H1 (cell line): ENCODE data around the gene BAAT. TPM values are rescaled to one million over a fixed set of nuclear protein-coding genes. Genes with fewer than 3 reads are reported as not detected.

Experiments used
- CTCF ChIA-PET: fragments of 300-600 bp; sonication (Branson Sonifier 250); formaldehyde crosslinking; loops from one replicate; lab custom pipeline; 2021; ENCODE audit not compliant: partially characterized antibody; lab: Charles Lee
- POLR2A ChIA-PET: fragments of 300-600 bp; sonication (Branson Sonifier 250); formaldehyde crosslinking; loops from one replicate; lab custom pipeline; 2021; ENCODE audit warnings: inconsistent platforms; ENCODE audit not compliant: partially characterized antibody; lab: Charles Lee
- DNase-seq, 2 experiments: peaks; one replicate each; pipeline versions ENCODE4 v3.0.0 to v3.0.0-alpha.2; 2010 to 2022; ENCODE audit warnings: low spot score in 2 of 2, low read depth in 1 of 2, mixed read lengths in 1 of 2
- FAIRE-seq: peaks from 2 replicates; lab custom pipeline; 2011; peaks lifted over from hg19 to GRCh38; lab: Jason Lieb, UNC
- H2AFZ ChIP-seq: 2 replicates; pipeline ENCODE4 v1.8.1; 2012; ENCODE audit warnings: low read length, inconsistent platforms
- H2AK5ac ChIP-seq: 2 replicates; pipeline ENCODE4 v1.6.1; 2013; ENCODE audit warnings: low read depth, low read length
- H2BK120ac ChIP-seq: replicated peaks from 2 replicates; pipeline ENCODE3; 2013; ENCODE audit warnings: low read depth, low read length, inconsistent platforms
- H2BK12ac ChIP-seq: 2 replicates; pipeline ENCODE4 v1.6.1; 2013; ENCODE audit warnings: low read depth, low read length
- H2BK15ac ChIP-seq: 2 replicates; pipeline ENCODE4 v1.6.1; 2013; ENCODE audit warnings: low read length
- H2BK20ac ChIP-seq: 2 replicates; pipeline ENCODE4 v1.6.1; 2013; ENCODE audit warnings: low read length
- H2BK5ac ChIP-seq: 2 replicates; pipeline ENCODE4 v1.6.1; 2013; ENCODE audit warnings: low read depth, low read length
- H3K14ac ChIP-seq: 2 replicates; pipeline ENCODE4 v1.6.1; 2013; ENCODE audit warnings: inconsistent platforms; ENCODE audit not compliant: insufficient read length
- H3K18ac ChIP-seq: 2 replicates; pipeline ENCODE4 v1.6.1; 2013; ENCODE audit warnings: low read length; ENCODE audit errors: extremely low read depth
- H3K23ac ChIP-seq: 2 replicates; pipeline ENCODE4 v1.6.1; 2013; ENCODE audit warnings: inconsistent platforms; ENCODE audit not compliant: insufficient read length
- H3K23me2 ChIP-seq: 2 replicates; pipeline ENCODE4 v1.6.1; 2013; ENCODE audit warnings: low read depth, low read length
- H3K27ac ChIP-seq: 2 replicates; pipeline ENCODE4 v1.6.1; 2011; ENCODE audit warnings: low read depth, low read length, inconsistent platforms
- H3K27me3 ChIP-seq, 4 experiments: replicated peaks in 1 of 4; 1 replicate in 1 of 4; 2 replicates in 3 of 4; pipeline versions ENCODE4 v1.6.1 to v1.8.1; 2011 to 2013; ENCODE audit warnings: low read length in 3 of 4, mild to moderate bottlenecking in 3 of 4, inconsistent platforms in 2 of 4, mixed read lengths in 2 of 4, moderate library complexity in 1 of 4; ENCODE audit not compliant: control insufficient read depth in 3 of 4, insufficient read depth in 3 of 4; ENCODE audit errors: extremely low read depth in 1 of 4
- H3K36me3 ChIP-seq, 4 experiments: 2 replicates each; pipeline versions ENCODE4 v1.6.1 to v1.8.1; 2011 to 2013; ENCODE audit warnings: mild to moderate bottlenecking in 4 of 4, low read length in 3 of 4, moderate library complexity in 2 of 4, control low read depth in 1 of 4, inconsistent platforms in 1 of 4; ENCODE audit not compliant: insufficient read depth in 4 of 4, control insufficient read depth in 2 of 4
- H3K4ac ChIP-seq: replicated peaks from 2 replicates; pipeline ENCODE3; 2013; ENCODE audit warnings: low read length, low read depth, mixed read lengths, inconsistent platforms; ENCODE audit not compliant: insufficient read length
- H3K4me1 ChIP-seq, 4 experiments: replicated peaks in 1 of 4; 1 replicate in 1 of 4; 2 replicates in 3 of 4; pipeline versions ENCODE4 v1.6.1 to v1.8.1; 2011 to 2013; ENCODE audit warnings: low read length in 3 of 4, inconsistent platforms in 2 of 4, mixed read lengths in 1 of 4; ENCODE audit not compliant: insufficient read depth in 4 of 4, control insufficient read depth in 3 of 4
- H3K4me2 ChIP-seq, 2 experiments: 2 replicates each; pipeline versions ENCODE4 v1.6.1 to v1.8.1; 2011 to 2013; ENCODE audit warnings: low read depth in 2 of 2, low read length in 2 of 2, control low read depth in 1 of 2, inconsistent platforms in 1 of 2, mild to moderate bottlenecking in 1 of 2; ENCODE audit not compliant: insufficient read depth in 1 of 2
- H3K4me3 ChIP-seq, 4 experiments: fragments of 200-600, 300-600 bp in 1 of 4; sonication (generic), shearing (Covaris generic), sonication (Bioruptor Twin) in 1 of 4; 2 replicates each; pipeline versions ENCODE4 v1.5.1 to v1.8.1; 2011 to 2016; ENCODE audit warnings: low read length in 4 of 4, low read depth in 3 of 4, control low read depth in 2 of 4, inconsistent platforms in 2 of 4, mild to moderate bottlenecking in 2 of 4, mixed read lengths in 1 of 4, moderate library complexity in 1 of 4; ENCODE audit not compliant: insufficient read depth in 2 of 4; ENCODE audit errors: extremely low read depth in 1 of 4
- H3K56ac ChIP-seq: replicated peaks from 2 replicates; pipeline ENCODE3; 2013; ENCODE audit warnings: low read depth, mild to moderate bottlenecking, mixed read lengths, low read length, inconsistent platforms; ENCODE audit not compliant: insufficient read length
- H3K79me1 ChIP-seq: 2 replicates; pipeline ENCODE4 v1.6.1; 2013; ENCODE audit warnings: low read depth, low read length, control low read depth
- H3K79me2 ChIP-seq, 2 experiments: 2 replicates each; pipeline versions ENCODE4 v1.6.1 to v1.8.1; 2012 to 2013; ENCODE audit warnings: low read length in 2 of 2, mild to moderate bottlenecking in 2 of 2, inconsistent platforms in 1 of 2; ENCODE audit not compliant: insufficient read depth in 2 of 2, control insufficient read depth in 1 of 2
- H3K9ac ChIP-seq, 4 experiments: replicated peaks in 1 of 4; 1 replicate in 1 of 4; 2 replicates in 3 of 4; pipeline versions ENCODE4 v1.6.1 to v1.8.1; 2011 to 2013; ENCODE audit warnings: low read depth in 3 of 4, low read length in 3 of 4, control low read depth in 2 of 4, mild to moderate bottlenecking in 2 of 4, moderate library complexity in 2 of 4, inconsistent platforms in 1 of 4; ENCODE audit errors: extremely low read depth in 1 of 4
- H3K9me3 ChIP-seq, 2 experiments: 2 replicates each; pipeline versions ENCODE4 v1.6.1 to v1.8.1; 2012 to 2013; ENCODE audit warnings: mild to moderate bottlenecking in 2 of 2, moderate library complexity in 2 of 2, control low read depth in 1 of 2, inconsistent platforms in 1 of 2, low read depth in 1 of 2, low read length in 1 of 2, mixed read lengths in 1 of 2; ENCODE audit not compliant: insufficient read depth in 2 of 2
- H4K20me1 ChIP-seq, 2 experiments: replicated peaks in 1 of 2; 2 replicates each; pipeline versions ENCODE3 to v1.8.1; 2011 to 2013; ENCODE audit warnings: inconsistent platforms in 2 of 2, low read length in 2 of 2, mild to moderate bottlenecking in 1 of 2; ENCODE audit not compliant: insufficient read depth in 2 of 2, control insufficient read depth in 1 of 2
- H4K5ac ChIP-seq: 2 replicates; pipeline ENCODE4 v1.6.1; 2013; ENCODE audit warnings: low read length, low read depth, mixed read lengths, inconsistent platforms; ENCODE audit not compliant: insufficient read length
- H4K8ac ChIP-seq: 2 replicates; pipeline ENCODE4 v1.8.0; 2013; ENCODE audit warnings: mild to moderate bottlenecking, moderate library complexity, low read length, inconsistent platforms; ENCODE audit not compliant: insufficient read depth; ENCODE audit errors: extremely low read depth
- H4K91ac ChIP-seq: replicated peaks from 2 replicates; pipeline ENCODE3; 2013; ENCODE audit warnings: low read length, mixed read lengths, inconsistent platforms; ENCODE audit not compliant: insufficient read length
- SIX5 ChIP-seq: IDR thresholded peaks from 2 replicates; pipeline ENCODE4 v1.6.1; 2011; ENCODE audit warnings: mild to moderate bottlenecking, low read depth, low read length
- WGBS, 2 experiments: shearing (Covaris generic) in 1 of 2; methylation state at CpG; one replicate each; pipeline versions ENCODE4 v1.1.6 to v1.1.7; 2013 to 2015; ENCODE audit warnings: low lambda C conversion rate in 2 of 2, mixed read lengths in 2 of 2, inconsistent platforms in 1 of 2, low coverage in 1 of 2, missing lambda C conversion rate in 1 of 2; ENCODE audit not compliant: insufficient replicate concordance in 2 of 2, insufficient coverage in 1 of 2, insufficient read length in 1 of 2; ENCODE audit errors: extremely low coverage in 1 of 2, missing lambda C conversion rate in 1 of 2; 5-methylcytosine and 5-hydroxymethylcytosine counted together
- polyA plus RNA-seq, 7 experiments: library from polyadenylated mRNA; depleted of rRNA in 3 of 7; stranded (reverse) in 5 of 7; unstranded in 2 of 7; fragments of >200 nt in 5 of 7; fragments of 200-250 nt in 2 of 7; gene quantifications; 1 replicate in 5 of 7; 2 replicates in 1 of 7; 4 replicates in 1 of 7; pipeline versions ENCODE4 v1.2.1 to v1.2.3, GENCODE V29; 2011 to 2013; ENCODE audit warnings: missing spikeins in 2 of 7, mixed read lengths in 2 of 7
- total RNA-seq: library from RNA; stranded (reverse); fragmentation: NEBNext Ultra II Directional; extraction: Animal tissue kit (Norgen Biotek cat#: 25700); gene quantifications from 2 replicates; pipeline ENCODE4 v1.2.1, GENCODE V29; 2021

Gene BAAT
- total and polyA plus RNA-seq, 2 of the 8 experiments (the other 6 are each of a cell fraction or from before 2014, with no cell fraction given) = 0.09 to 0.17 TPM

- Histone ChIP-seq H4K20me1 (no peaks in the 10 kb centered on the region), H3K4me2 (no peak overlapping the region), H4K5ac (no peak overlapping the region), H3K23me2 (no peaks in the 10 kb centered on the region), H2BK12ac (no peak overlapping the region), H2AK5ac (no peak overlapping the region), H4K91ac (no peak overlapping the region), H3K27me3 (no peaks in the 10 kb centered on the region), H3K9me3 (no peaks in the 10 kb centered on the region), H3K9ac (no peak overlapping the region), H3K27ac (no peak overlapping the region), H3K4ac (no peak overlapping the region), H4K8ac (no peak overlapping the region), H2BK15ac (no peak overlapping the region), H3K18ac (no peak overlapping the region), H3K4me3 (no peak overlapping the region), H2BK20ac (no peak overlapping the region), H2BK120ac (no peak overlapping the region), H3K79me2 (no peaks in the 10 kb centered on the region), H3K79me1 (no peaks in the 10 kb centered on the region), H2BK5ac (no peak overlapping the region), H3K23ac (no peak overlapping the region), H2AFZ (no peak overlapping the region), H3K14ac (no peak overlapping the region), H3K4me1 (no peaks in the 10 kb centered on the region), H3K56ac (no peak overlapping the region), H3K36me3 (no peaks in the 10 kb centered on the region)
- no peak for TF ChIP-seq SIX5
- no peak for DNase-seq
- no peak for FAIRE-seq
- ChIA-PET CTCF (interaction anchor here (1.0 to 1.7 kb wide), 3 partner anchors 19 to 41 kb away, joined by 3 to 4 read pairs (median 3); no protein-coding TSS in a partner anchor), POLR2A (no interaction called here)
- WGBS, 2 experiments = 92% methylated on average over 7 of the region's 7 CpGs; no CpG with 5 or more reads in 1 of the 2 experiments
Observed at GRCh38 chr9:101429736-101430135, 44.9 kb upstream of the BAAT start.
